HG02884 (cell line): ENCODE measurements around the gene LRRN3.

ENCODE experiments used
- ATAC-seq: cut with Tn5 transposase; IDR thresholded peaks from one replicate; pipeline ENCODE4 v1.9.1; 2021; ENCODE audit warnings: mild to moderate bottlenecking, moderate library complexity; ENCODE audit not compliant: unreplicated experiment

The LRRN3 gene

GRCh38 chr7:111103678-111104274, 12.8 kb downstream of the LRRN3 start:
- peak; percentile 63 for ATAC-seq

- no peak for ATAC-seq
These were observed 13.8 kb downstream of the LRRN3 start for GRCh38 chr7:111104710-111105109.

- no peak for ATAC-seq
These were observed 14.3 kb downstream of the LRRN3 start for GRCh38 chr7:111105269-111105668.

GRCh38 chr7:111107579-111107978, 16.7 kb downstream of the LRRN3 start:
- ATAC-seq = no peak

- ATAC-seq = no peak
These were observed 17.1 kb downstream of the LRRN3 start for GRCh38 chr7:111108000-111108399.

GRCh38 chr7:111108496-111108895, 17.6 kb downstream of the LRRN3 start:
- no peak for ATAC-seq

- ATAC-seq = no peak
These were observed 21.5 kb downstream of the LRRN3 start for GRCh38 chr7:111112439-111112838.

- ATAC-seq = peak; percentile 74
These were observed 22.5 kb downstream of the LRRN3 start for GRCh38 chr7:111113263-111114017.

- ATAC-seq = no peak
These were observed 25.0 kb downstream of the LRRN3 start for GRCh38 chr7:111115966-111116365.

GRCh38 chr7:111126987-111127386, 36.1 kb downstream of the LRRN3 start:
- no peak for ATAC-seq

- no peak for ATAC-seq
These were observed 38.5 kb downstream of the LRRN3 start for GRCh38 chr7:111129435-111129834.

GRCh38 chr7:111132833-111133232, 41.9 kb downstream of the LRRN3 start:
- ATAC-seq = no peak

- peak; percentile 82 for ATAC-seq
These were observed 46.6 kb downstream of the LRRN3 start for GRCh38 chr7:111137296-111138192.

- peak; percentile 93 for ATAC-seq
These were observed 47.3 kb downstream of the LRRN3 start for GRCh38 chr7:111138193-111138569.

GRCh38 chr7:111138586-111138985, 47.7 kb downstream of the LRRN3 start:
- ATAC-seq = no peak

- ATAC-seq = no peak
These were observed 49.4 kb downstream of the LRRN3 start for GRCh38 chr7:111140091-111140865.

- no peak for ATAC-seq
These were observed 54.5 kb downstream of the LRRN3 start for GRCh38 chr7:111145472-111145871.

- no peak for ATAC-seq
These were observed 55.2 kb downstream of the LRRN3 start for GRCh38 chr7:111146136-111146535.

- ATAC-seq = no peak
These were observed 57.0 kb downstream of the LRRN3 start for GRCh38 chr7:111147708-111148533.

GRCh38 chr7:111150709-111151108, 59.8 kb downstream of the LRRN3 start:
- ATAC-seq = no peak
